ENCODE data around the gene ADAMTS14.

Gene ADAMTS14

GRCh38 chr10:70791386-70792039 lies 119.2 kb downstream of the ADAMTS14 start:
- DNase-seq: no peak

GRCh38 chr10:70795613-70796012 lies 123.3 kb downstream of the ADAMTS14 start:
- no peak for DNase-seq

GRCh38 chr10:70797840-70798239 lies 125.5 kb downstream of the ADAMTS14 start:
- no peak for DNase-seq

GRCh38 chr10:70799124-70799523 lies 126.8 kb downstream of the ADAMTS14 start:
- DNase-seq: no peak

- DNase-seq: no peak
Observed at GRCh38 chr10:70801854-70802253, 129.5 kb downstream of the ADAMTS14 start.

DNA sequence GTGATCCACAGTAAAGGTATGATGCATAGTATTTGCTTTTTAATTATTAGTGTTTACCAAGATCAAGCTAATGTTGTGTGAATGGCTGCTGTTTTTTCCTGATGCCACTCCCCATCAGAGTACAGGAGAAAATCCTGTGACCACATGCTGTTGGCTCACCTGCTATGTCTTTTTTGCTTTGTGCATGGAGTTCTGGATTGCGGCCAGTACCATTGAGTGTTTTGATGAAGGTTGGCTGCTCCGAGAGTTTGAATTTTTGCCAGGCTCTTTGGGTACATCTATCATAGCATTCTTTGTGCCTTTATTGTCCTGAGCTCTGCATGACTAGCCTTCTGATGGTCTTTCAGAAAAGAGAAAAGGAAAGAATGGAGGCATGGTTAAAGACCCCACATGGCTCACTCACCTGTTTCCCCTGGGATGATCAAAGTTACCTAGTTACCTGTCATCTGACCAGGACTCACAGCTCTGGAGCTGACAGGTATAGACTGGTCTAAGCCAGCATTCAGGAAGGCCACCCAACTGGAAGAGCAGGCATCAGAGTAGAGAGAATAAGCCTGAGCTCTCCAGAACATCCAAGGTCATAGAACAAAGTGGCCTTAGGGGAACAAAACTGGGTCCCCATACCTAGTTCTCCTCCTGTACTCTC lies 131.6 kb downstream of the ADAMTS14 start:
- DNase-seq: no peak

DNA sequence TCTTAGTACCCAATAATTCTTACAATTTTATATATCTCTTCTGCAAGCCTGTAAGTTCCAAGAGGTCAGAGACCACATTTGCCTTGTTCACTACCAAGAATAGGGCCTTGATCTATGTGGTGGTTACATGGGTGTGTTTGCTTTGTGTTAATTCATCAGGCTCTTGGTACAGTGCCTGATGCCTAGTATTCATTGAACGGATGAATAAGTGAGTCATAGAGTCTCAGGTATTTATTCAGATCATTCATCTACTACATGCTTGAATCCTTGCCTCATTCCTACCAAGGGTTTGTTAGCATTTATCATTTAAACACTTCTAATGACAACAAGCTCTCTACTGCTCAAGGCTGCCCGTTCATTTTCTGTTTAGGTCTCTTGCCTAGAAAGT lies 132.1 kb downstream of the ADAMTS14 start:
- no peak for DNase-seq

GRCh38 chr10:70805619-70806215 lies 133.4 kb downstream of the ADAMTS14 start:
- no peak for DNase-seq

GRCh38 chr10:70806841-70807240 lies 134.5 kb downstream of the ADAMTS14 start:
- DNase-seq: no peak

- no peak for DNase-seq
Observed at GRCh38 chr10:70807556-70807955, 135.2 kb downstream of the ADAMTS14 start.

- DNase-seq: no peak
Observed at GRCh38 chr10:70809011-70809611, 136.8 kb downstream of the ADAMTS14 start.

DNA sequence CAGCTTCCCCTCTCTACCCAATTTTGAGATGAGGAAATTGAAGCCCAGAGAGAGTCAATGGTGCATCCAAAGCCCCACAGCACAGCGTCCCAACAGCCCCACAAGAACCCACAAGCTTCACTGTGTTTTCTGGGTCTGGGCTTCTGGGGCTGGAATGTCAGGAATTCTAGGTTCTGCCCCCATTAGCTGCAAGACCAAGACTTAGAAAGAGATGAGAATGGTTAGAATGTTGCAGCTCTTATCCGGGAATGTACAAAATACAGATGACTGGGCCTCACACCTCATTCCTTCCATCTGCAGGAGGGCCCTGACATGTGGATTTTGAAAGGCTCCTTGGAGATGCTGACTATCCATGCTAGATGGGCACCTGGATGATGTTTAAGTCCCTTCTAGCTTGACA lies 137.4 kb downstream of the ADAMTS14 start:
- DNase-seq: no peak

DNA sequence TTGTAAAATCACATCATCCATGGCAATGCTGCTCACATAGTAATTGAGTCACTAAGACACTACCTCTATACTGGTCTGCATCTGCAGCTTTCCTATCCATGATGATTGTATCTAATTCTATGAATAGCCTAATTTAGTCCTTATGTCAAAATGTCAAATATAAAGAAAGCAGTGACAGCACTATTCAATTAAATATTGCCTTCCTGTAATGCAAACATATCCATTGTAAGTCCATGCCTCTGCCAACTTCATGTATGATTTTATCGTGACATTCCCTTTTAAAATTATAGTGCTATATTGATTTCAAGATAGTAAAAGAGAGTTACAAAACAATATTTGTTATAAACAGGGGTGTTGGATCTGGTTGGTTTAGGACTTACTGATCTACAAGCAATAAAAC lies 138.7 kb downstream of the ADAMTS14 start:
- no peak for DNase-seq

GRCh38 chr10:70811881-70812280 lies 139.6 kb downstream of the ADAMTS14 start:
- no peak for DNase-seq
